UCSD-AML1 (cell line): ENCODE measurements around the gene ZSWIM4.
A peak's percentile ranks its signal among the peaks of the same experiment; 100 is the strongest.
"Not testable (repeated sequence)": the region's sequence is repeated elsewhere in the genome, so short reads cannot be mapped to it uniquely, and the experiment has no call there.

Experiments
- DNase-seq: peaks from one replicate; lab custom pipeline; 2025; ENCODE audit not compliant: unreplicated experiment; lab: John Stamatoyannopoulos, UW

ZSWIM4 gene

DNA sequence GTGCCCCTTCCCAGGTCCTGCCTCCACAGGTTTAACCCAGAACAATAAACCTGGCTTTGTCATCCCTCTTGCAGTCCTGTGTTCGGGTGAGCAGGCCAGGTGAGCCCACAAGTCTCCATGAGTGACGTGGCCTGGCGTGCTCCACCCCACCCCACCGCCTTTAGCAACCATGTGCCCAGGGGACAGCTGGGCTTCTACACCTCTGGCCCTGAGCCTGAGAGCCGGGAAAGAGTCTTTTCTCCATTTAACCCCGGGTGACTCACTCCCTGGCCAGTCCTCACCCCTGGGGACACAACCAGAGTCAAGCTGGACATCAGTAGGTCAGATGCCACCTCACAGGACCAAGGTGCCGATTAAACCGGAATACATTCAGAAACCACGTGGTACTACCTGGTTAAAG lies 16.8 kb upstream of the ZSWIM4 start:
- DNase-seq: no peak

- no peak for DNase-seq
Measured at GRCh38 chr19:13778847-13779246, 16.4 kb upstream of the ZSWIM4 start.

- DNase-seq: not testable (repeated sequence)
Measured at GRCh38 chr19:13779794-13780193, 15.4 kb upstream of the ZSWIM4 start.

DNA sequence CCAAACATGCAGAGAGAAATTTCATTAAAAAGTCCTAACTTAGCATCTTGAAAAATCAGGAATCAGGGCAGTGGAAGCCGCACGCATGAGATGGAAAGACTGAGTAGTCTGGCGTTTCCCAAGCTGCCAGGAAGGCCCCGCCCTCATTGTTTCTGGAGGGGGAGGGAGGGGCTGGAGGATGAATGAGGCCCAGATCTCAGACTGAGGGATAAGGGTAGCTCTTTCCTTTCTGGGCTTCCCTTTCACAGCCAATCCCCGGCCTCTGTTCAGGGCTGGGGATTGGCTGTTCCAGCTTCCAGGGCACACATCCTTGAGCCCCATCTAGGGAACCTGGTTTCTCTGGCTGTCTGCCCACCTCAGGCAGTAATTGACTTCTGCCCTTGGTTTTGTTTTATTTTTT lies 13.7 kb upstream of the ZSWIM4 start:
- DNase-seq: peak; percentile 47

DNA sequence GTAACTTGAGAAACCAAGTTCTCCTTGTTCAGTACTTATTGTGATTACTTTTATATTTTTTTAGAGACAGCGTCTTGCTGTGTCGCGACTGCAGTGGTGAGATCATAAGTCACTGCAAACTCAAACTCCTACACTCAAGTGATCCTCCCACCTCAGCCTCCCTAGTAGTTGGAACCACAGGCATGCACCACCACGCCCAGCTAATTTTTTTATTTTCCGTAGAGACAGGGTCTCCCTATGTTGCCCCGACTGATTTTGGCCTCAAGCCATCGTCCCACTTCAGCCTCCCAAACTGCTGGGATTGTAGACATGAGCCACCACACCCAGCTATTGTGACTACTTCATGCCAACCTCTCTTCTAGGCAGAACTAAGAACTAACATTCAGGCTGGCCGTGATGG lies 12.7 kb upstream of the ZSWIM4 start:
- DNase-seq: no peak

DNA sequence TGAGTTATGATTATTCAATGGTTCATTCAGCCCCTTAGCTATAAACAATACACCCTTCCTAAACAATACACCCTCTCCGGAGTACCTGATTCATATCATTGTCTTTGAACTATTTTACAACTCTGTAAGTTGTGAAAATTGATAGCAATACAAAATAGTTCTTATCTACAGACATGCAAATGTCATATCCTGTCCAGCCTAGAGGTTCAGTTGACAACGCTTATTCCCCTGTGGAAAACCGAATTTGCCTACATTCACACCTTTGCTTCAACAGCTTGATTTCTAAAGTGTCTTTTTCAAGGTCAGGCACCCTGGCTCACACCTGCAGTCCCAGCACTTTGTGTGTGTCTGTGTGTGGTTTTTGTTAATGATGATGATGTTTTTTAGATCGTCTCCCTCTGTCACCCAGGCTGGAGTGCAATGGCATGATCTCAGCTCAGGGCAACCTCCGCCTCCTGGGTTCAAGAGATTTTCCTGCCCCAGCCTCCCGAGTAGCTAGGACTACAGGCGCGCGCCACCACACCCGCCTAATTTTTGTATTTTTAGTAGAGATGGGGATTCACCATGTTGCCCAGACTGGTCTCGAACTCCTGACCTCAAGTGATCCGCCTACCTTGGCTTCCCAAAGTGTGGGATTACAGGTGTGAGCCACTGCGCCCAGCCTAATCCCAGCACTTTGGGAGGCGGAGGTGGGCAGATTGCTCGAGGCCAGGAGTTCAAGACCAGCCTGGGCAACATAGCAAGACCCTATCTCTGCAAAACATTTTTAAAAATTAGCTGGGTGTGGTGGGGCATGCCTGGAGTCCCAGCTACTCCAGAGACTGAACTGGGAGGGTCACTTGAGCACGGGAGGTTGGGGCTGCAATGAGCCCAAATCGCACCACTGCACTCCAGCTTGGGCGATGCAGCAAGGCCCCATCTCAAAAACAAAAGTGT lies 11.4 kb upstream of the ZSWIM4 start:
- DNase-seq: no peak

DNA sequence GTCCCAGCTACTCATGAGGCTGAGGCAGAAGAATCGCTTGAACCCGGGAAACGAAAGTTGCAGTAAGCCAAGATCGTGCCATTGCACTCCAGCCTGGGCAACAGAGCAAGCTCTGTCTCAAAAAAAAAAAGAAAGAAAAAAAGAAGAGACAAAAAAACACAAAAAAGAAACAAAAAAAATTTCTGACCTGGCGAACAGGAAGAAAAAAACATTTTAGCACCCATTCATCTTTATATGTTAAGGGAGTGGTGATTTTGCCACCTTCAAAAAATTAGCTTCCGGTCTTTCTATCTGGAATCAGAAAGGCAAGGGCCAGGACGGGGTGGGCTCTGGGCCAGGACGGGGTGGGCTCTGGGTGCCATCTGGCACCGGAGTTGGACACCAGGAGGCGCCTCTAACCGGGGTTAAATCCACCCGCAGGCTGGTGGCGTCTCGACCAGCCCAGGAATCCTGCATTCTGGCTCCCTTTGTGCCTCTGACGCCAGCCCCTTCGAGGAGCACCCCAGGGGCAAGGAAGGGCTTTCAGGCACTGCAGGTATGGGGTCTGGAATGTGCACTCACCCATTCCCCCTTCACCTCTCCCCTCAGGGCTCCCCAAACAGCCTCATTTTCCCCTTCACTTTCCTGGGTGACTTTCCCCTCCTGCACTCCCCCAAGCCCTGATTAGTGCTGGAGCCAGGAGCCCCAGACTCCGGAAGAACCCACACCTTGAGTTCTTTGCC lies 10.4 kb upstream of the ZSWIM4 start:
- DNase-seq: peak; percentile 71

GRCh38 chr19:13788991-13789390 lies 6.3 kb upstream of the ZSWIM4 start:
- peak; percentile 34 for DNase-seq

DNA sequence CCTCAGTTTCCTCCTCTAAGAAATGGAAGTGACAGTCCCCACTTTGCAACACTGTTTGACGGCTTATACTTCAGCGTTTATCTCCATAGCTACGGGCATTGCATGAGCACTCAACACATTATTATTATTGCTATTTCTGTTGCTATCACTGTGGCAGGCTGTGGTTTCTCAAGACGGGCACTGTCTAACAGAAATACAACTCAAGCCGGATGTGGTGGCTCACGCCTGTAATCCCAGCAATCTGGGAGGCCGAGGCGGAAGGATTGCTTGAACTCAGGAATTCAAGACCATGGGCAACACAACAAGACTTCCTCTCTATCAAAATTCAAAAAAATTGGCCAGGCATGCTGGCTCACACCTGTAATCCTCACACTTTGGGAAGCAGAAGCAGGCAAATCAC lies 4.9 kb upstream of the ZSWIM4 start:
- DNase-seq: peak; percentile 79

- DNase-seq: not testable (repeated sequence)
Measured at GRCh38 chr19:13793317-13793716, 1.9 kb upstream of the ZSWIM4 start.

DNA sequence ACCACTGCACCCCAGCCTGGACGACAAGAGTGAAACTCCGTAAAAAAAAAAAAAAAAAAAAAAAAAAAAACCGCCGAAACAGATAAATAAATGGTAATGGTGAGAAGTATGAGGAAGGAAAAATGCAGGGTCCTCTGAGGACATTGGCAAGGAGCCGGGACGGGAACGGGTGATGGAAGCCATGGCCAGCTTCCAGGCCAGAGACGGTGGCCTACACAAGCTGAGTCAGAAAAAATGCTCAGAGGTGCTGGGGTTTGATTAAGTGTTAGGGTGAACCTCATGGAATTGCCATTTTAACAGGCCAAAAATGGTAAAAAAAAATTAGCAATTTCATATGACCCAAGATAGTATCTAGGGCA lies 866 bp upstream of the ZSWIM4 start:
- no peak for DNase-seq

GRCh38 chr19:13795595-13796300 lies 505 bp downstream of the ZSWIM4 start:
- DNase-seq: no peak

- DNase-seq: peak; percentile 24
Measured at GRCh38 chr19:13796301-13797057, 1.2 kb downstream of the ZSWIM4 start.

DNA sequence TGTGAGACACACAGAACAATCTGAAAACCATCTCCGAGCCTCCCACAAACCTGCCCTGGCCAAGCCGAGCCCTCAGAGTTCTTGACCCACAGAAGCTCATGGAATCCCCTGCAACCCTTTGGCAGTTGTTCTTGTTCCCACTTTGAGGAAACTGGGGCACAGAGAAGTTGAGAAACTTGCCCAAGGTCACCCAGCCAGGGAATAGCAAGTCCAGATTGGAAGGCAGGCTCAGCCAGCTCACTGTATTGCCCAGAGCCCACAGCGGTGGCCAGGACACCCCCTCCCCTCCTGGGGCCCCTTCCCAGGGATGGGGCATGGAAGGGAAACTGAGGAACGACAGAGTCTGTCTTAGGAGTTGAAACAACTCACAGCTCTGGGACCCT lies 1.8 kb downstream of the ZSWIM4 start:
- DNase-seq: no peak

DNA sequence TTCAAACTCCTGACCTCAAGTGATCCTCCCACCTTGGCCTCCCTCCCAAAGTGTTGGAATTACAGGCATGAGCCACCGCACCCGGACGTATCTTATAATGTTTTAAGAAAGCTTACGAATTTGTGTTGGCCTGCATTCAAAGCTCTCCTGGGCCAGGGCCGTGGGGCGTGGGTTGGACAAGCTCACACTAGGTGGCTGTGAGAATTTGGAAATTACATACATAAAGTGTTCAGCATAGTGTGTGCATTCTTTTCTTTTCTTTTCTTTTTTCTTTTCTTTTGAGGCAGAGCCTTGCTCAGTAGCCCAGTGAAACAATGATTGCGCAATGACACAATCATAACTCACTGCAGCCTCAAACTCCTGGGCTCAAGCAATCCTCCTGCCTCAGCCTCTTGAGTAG lies 2.6 kb downstream of the ZSWIM4 start:
- no peak for DNase-seq

GRCh38 chr19:13799669-13800068 lies 4.4 kb downstream of the ZSWIM4 start:
- no peak for DNase-seq

GRCh38 chr19:13803038-13803437 lies 7.8 kb downstream of the ZSWIM4 start:
- no peak for DNase-seq

DNA sequence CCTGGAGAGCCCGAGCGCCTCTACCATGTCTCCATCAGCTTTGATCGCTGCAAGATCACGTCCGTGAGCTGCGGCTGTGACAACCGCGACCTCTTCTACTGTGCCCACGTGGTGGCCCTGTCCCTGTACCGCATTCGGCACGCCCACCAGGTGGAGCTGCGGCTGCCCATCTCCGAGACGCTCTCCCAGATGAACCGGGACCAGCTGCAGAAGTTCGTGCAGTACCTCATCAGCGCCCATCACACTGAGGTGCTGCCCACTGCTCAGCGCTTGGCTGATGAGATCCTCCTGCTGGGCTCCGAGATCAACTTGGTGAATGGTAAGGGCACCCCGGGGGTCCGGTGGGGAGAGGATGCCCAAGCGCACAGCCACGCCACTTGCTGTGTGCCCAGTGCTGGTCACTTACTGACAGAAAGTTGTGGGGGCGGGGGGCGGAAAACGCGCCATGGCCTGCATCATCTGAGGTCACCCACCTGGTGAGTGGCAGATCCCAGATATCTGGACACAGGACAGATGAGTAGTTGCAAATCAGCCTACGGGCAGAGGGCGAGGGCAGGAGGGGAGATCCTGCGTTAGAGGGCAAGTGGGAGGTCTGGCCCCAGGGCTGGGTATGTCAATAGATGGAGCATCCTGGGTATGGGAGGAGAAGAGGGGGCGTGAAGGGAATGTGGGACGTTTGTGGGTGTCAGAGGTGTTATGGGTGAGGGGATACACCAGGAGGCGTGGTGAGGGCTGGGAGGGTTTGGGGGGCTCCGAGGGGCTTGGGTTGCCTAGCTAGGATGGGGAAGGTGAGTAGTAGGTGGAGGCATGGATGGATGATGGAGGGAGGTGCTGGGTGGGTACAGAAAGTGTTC lies 9.8 kb downstream of the ZSWIM4 start:
- peak; percentile 19 for DNase-seq

- DNase-seq: no peak
Measured at GRCh38 chr19:13806728-13807127, 11.5 kb downstream of the ZSWIM4 start.

- no peak for DNase-seq
Measured at GRCh38 chr19:13807421-13808021, 12.3 kb downstream of the ZSWIM4 start.
